Measurements from ENCODE around the gene KCNQ1. TPM values are rescaled to one million over a fixed set of nuclear protein-coding genes. Genes with fewer than 3 reads are reported as not detected.

Gene KCNQ1
- total and polyA plus RNA-seq, 2 of the 13 experiments (the other 11 are each of a cell fraction or from before 2014, with no cell fraction given): 0.02 to 0.08 TPM

GRCh38 chr11:2572491-2573239 lies 127.9 kb downstream of the KCNQ1 start (continued):
- TF ChIP-seq ZNF619 (CRISPR knock-in tag; IDR thresholded peaks at IDR 0.05): no peak
- no peak for TF ChIP-seq ZSCAN31 (CRISPR knock-in tag; IDR thresholded peaks at IDR 0.05; ENCODE audit: low read depth)
- TF ChIP-seq AGO2 (optimal IDR thresholded peaks at IDR 0.05; ENCODE audit: low read depth, low read length): no peak
- TF ChIP-seq PAF1 (CRISPR knock-in tag; IDR thresholded peaks at IDR 0.05): no peak
- no peak for TF ChIP-seq GFI1 (CRISPR knock-in tag; IDR thresholded peaks at IDR 0.05; ENCODE audit: borderline replicate concordance)
- no peak for TF ChIP-seq TP53 (CRISPR knock-in tag; conservative IDR thresholded peaks at IDR 0.05)
- no peak for TF ChIP-seq HNRNPH1 (optimal IDR thresholded peaks at IDR 0.05; ENCODE audit: low read depth, low read length)
- no peak for TF ChIP-seq ZBTB7A (CRISPR knock-in tag; IDR thresholded peaks at IDR 0.05)
- no peak for TF ChIP-seq ZNF550 (CRISPR knock-in tag; IDR thresholded peaks at IDR 0.05; ENCODE audit: borderline replicate concordance)

- no peak overlapping the region for H3K27ac ChIP-seq (ENCODE audit: extremely low read length, insufficient read depth, low read length)
- ChIA-PET CTCF (ENCODE audit: low intra/inter-chr PET ratio, low total read pairs) (no interaction called here), POLR2A (no interaction called here)
- no peaks in the 10 kb centered on the region for H3K9me3 ChIP-seq (ENCODE audit: low read length)
- ATAC-seq: no peak
- no TSS peak for BruUV-seq (replicated peaks)
- H3K79me2 ChIP-seq (ENCODE audit: insufficient read depth, low read length): no peaks in the 10 kb centered on the region
- intact Hi-C loops (cut with micrococcal nuclease; ENCODE audit: unreplicated experiment): no loop called here
- WGBS (ENCODE audit: low lambda C conversion rate): 62% methylated on average over 14 of the region's 28 CpGs
- no peak overlapping the region for H3K4me2 ChIP-seq (ENCODE audit: low read depth, low read length)
- H3K4me1 ChIP-seq (ENCODE audit: insufficient read depth, low read length): peaks cover 3% of the 10 kb centered on the region; the same call in 1 of the 2 replicates
- no peaks in the 10 kb centered on the region for H4K20me1 ChIP-seq (ENCODE audit: insufficient read depth, low read length)
- H3K36me3 ChIP-seq (replicated peaks in 1 of 2; ENCODE audit: control insufficient read depth in 1 of 2, insufficient read depth in 2 of 2, low read length in 2 of 2): no peaks in the 10 kb centered on the region
- no peak for DNase-seq (ENCODE audit: low spot score)
- H3K9ac ChIP-seq (ENCODE audit: insufficient read depth, low read depth, low read length): no peak overlapping the region
- no peak overlapping the region for H2AFZ ChIP-seq (ENCODE audit: low read length)
- peaks cover 21 to 65% of the 10 kb centered on the region in 2 experiments for H3K27me3 ChIP-seq (ENCODE audit: control insufficient read depth in 1 of 2, insufficient read depth in 2 of 2, low read length in 2 of 2)
- in situ Hi-C loops (cut with HindIII; ENCODE audit: extremely low pct_ligation_motif_present, low pct_unique_long_range_greater_than_20kb): no loop called here
- H3K4me3 ChIP-seq (replicated peaks in 1 of 3; ENCODE audit: insufficient read depth in 1 of 3, low read depth in 2 of 3, low read length in 3 of 3): no peak overlapping the region
- FAIRE-seq: no peak
- TF ChIP-seq ZNF138 (CRISPR knock-in tag; IDR thresholded peaks at IDR 0.05; ENCODE audit: low read depth): no peak
- no peak for TF ChIP-seq ZNF781 (CRISPR knock-in tag; IDR thresholded peaks at IDR 0.05; ENCODE audit: borderline replicate concordance, not compliant biosample characterization)
- TF ChIP-seq ZBTB2 (CRISPR knock-in tag; IDR thresholded peaks at IDR 0.05; ENCODE audit: low read depth): no peak
- TF ChIP-seq ZNF572 (CRISPR knock-in tag; IDR thresholded peaks at IDR 0.05): no peak
- no peak for TF ChIP-seq DDIT3 (CRISPR knock-in tag; IDR thresholded peaks at IDR 0.05)
- TF ChIP-seq ARNTL (CRISPR knock-in tag; IDR thresholded peaks at IDR 0.05): no peak
- TF ChIP-seq PCBP2 (optimal IDR thresholded peaks at IDR 0.05; ENCODE audit: low read depth, low read length, poor library complexity, severe bottlenecking): no peak
- TF ChIP-seq ZNF773 (CRISPR knock-in tag; IDR thresholded peaks at IDR 0.05; ENCODE audit: borderline replicate concordance): no peak
- TF ChIP-seq ZNF678 (CRISPR knock-in tag; IDR thresholded peaks at IDR 0.05): no peak
- no peak for TF ChIP-seq ATF7-NPFF (CRISPR knock-in tag; IDR thresholded peaks at IDR 0.05; ENCODE audit: low read depth)
- no peak for TF ChIP-seq MTF2 (CRISPR knock-in tag; IDR thresholded peaks at IDR 0.05; ENCODE audit: borderline replicate concordance)
- TF ChIP-seq RAD51 (IDR thresholded peaks at IDR 0.05; ENCODE audit: borderline replicate concordance): no peak
These were observed 128.6 kb downstream of the KCNQ1 start for GRCh38 chr11:2573240-2574042.

All from HepG2 (cell line).